Smooth muscle cell (in vitro differentiated cells): ENCODE results near the gene CDC42SE2. TPM values are rescaled to one million over a fixed set of nuclear protein-coding genes. Genes with fewer than 3 reads are reported as not detected.

Source experiments
- DNase-seq: peaks from one replicate; lab custom pipeline; 2025; ENCODE audit not compliant: unreplicated experiment; lab: John Stamatoyannopoulos, UW
- H2AFZ ChIP-seq: fragments of 200-600 bp; sonication (generic); 2 replicates; pipeline ENCODE4 v1.6.0; 2016; ENCODE audit warnings: antibody characterized with exemption, low read depth, mild to moderate bottlenecking
- H3F3A ChIP-seq: fragments of 200-600 bp; sonication (generic); 2 replicates; pipeline ENCODE4 v1.6.0; 2017; ENCODE audit warnings: antibody characterized with exemption, low read depth
- H3K27ac ChIP-seq: fragments of 200-600 bp; sonication (generic); 2 replicates; pipeline ENCODE4 v1.5.1; 2016; ENCODE audit warnings: low read depth, mild to moderate bottlenecking
- H3K27me3 ChIP-seq: fragments of 200-600 bp; sonication (generic); 2 replicates; pipeline ENCODE4 v1.6.1; 2016; ENCODE audit warnings: low read depth, mild to moderate bottlenecking
- H3K36me3 ChIP-seq: fragments of 200-600 bp; sonication (generic); 2 replicates; pipeline ENCODE4 v1.5.1; 2016; ENCODE audit warnings: low read depth
- H3K4me1 ChIP-seq: fragments of 200-600 bp; sonication (generic); 2 replicates; pipeline ENCODE4 v1.5.1; 2016; ENCODE audit warnings: low read depth
- H3K4me2 ChIP-seq: fragments of 200-600 bp; sonication (generic); 2 replicates; pipeline ENCODE4 v1.6.0; 2016; ENCODE audit warnings: mild to moderate bottlenecking
- H3K4me3 ChIP-seq: fragments of 200-600 bp; sonication (generic); 2 replicates; pipeline ENCODE4 v1.5.1; 2016; ENCODE audit warnings: mild to moderate bottlenecking
- H3K79me2 ChIP-seq: fragments of 200-600 bp; sonication (generic); 2 replicates; pipeline ENCODE4 v1.6.0; 2016; ENCODE audit warnings: low read depth, mild to moderate bottlenecking
- H3K9ac ChIP-seq: fragments of 200-600 bp; sonication (generic); 2 replicates; pipeline ENCODE4 v1.6.0; 2016; ENCODE audit warnings: low read depth
- H3K9me3 ChIP-seq: fragments of 200-600 bp; sonication (generic); replicated peaks from 2 replicates; pipeline ENCODE4 v1.5.1; 2016; ENCODE audit warnings: low read depth
- H4K20me1 ChIP-seq: fragments of 200-600 bp; sonication (generic); 2 replicates; pipeline ENCODE4 v1.6.0; 2016; ENCODE audit warnings: low read depth
- WGBS: methylation state at CpG from one replicate; pipeline ENCODE4 v1.1.7; 2016; ENCODE audit warnings: low lambda C conversion rate; 5-methylcytosine and 5-hydroxymethylcytosine counted together
- polyA plus RNA-seq: library from polyadenylated mRNA; unstranded; fragments of >200 nt; fragmentation: Nextera tagmentation; extraction: Ambion mirVana; gene quantifications from 2 replicates; pipeline ENCODE4 v1.2.1, GENCODE V29; 2016
- total RNA-seq: library from RNA; depleted of rRNA; stranded (reverse); fragments of >200 nt; gene quantifications from 2 replicates; pipeline ENCODE4 v1.2.3, GENCODE V29; 2014
- TF ChIP-seq, protein P1 (sequence below): fragments of 200-600 bp; sonication (generic); IDR thresholded peaks from 2 replicates; pipeline ENCODE4 v1.5.1; 2017; ENCODE audit warnings: borderline replicate concordance, mild to moderate bottlenecking, antibody characterized with exemption; ENCODE audit not compliant: insufficient read depth, poor library complexity, severe bottlenecking

The CDC42SE2 gene
- total and polyA plus RNA-seq, 2 experiments from 2014 or later: 12.6 to 24.0 TPM

DNA sequence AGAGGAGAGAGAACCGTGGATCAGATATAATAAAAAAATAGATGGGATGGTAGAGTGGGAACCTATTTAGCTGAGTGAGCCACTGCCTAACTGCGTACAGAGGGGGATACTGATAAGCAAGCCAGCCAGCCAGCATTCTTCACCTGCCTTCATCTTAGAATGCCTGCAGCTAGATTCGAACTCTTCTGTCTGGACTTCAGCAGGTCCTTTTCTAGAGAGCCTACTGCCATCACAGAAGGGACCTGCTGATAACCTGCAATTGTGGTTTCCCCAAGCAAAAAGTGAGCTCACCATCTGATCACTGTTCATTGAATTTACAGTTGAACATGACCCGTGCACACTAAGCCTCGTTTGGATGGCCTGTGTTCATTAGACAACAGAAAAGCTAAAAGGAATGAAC lies 109.4 kb downstream of the CDC42SE2 start:
- no peak for DNase-seq
- TF ChIP-seq, protein P1, sequence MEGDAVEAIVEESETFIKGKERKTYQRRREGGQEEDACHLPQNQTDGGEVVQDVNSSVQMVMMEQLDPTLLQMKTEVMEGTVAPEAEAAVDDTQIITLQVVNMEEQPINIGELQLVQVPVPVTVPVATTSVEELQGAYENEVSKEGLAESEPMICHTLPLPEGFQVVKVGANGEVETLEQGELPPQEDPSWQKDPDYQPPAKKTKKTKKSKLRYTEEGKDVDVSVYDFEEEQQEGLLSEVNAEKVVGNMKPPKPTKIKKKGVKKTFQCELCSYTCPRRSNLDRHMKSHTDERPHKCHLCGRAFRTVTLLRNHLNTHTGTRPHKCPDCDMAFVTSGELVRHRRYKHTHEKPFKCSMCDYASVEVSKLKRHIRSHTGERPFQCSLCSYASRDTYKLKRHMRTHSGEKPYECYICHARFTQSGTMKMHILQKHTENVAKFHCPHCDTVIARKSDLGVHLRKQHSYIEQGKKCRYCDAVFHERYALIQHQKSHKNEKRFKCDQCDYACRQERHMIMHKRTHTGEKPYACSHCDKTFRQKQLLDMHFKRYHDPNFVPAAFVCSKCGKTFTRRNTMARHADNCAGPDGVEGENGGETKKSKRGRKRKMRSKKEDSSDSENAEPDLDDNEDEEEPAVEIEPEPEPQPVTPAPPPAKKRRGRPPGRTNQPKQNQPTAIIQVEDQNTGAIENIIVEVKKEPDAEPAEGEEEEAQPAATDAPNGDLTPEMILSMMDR: no peak
- Histone ChIP-seq H3K27ac (no peak overlapping the region), H3K27me3 (no peaks in the 10 kb centered on the region), H3K9me3 (no peaks in the 10 kb centered on the region), H2AFZ (no peak overlapping the region), H3F3A (no peaks in the 10 kb centered on the region), H3K4me2 (no peak overlapping the region), H3K36me3 (no peaks in the 10 kb centered on the region), H3K4me3 (no peak overlapping the region), H4K20me1 (peaks cover 5% of the 10 kb centered on the region), H3K9ac (no peak overlapping the region), H3K79me2 (peaks cover 20% of the 10 kb centered on the region), H3K4me1 (no peaks in the 10 kb centered on the region)
- WGBS: 87% methylated on average over 5 of the region's 5 CpGs

DNA sequence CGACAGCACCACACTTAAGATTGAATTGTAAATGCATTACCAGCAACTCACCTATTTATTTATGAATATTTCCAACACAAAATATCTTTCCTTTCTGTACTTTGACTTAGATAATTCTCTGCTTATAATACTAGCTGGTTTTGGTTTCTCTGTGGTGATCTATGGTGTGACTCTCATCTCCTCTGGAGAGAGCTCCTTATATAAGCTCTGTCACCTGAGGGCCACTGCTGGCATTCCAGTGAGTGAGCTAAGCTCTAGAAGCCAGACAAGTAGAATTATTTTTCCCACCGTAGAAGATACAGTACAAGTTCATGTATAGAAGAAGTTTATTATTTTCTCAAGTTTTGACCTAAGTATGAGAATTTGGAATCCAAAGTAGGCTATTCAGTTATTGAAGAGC lies 111.5 kb downstream of the CDC42SE2 start:
- Histone ChIP-seq H4K20me1 (peaks cover 5% of the 10 kb centered on the region), H3K27me3 (no peaks in the 10 kb centered on the region), H3K4me3 (no peak overlapping the region), H3K9me3 (no peaks in the 10 kb centered on the region), H3K36me3 (no peaks in the 10 kb centered on the region), H3K9ac (no peak overlapping the region), H3K79me2 (peaks cover 26% of the 10 kb centered on the region), H3F3A (no peaks in the 10 kb centered on the region), H3K27ac (no peak overlapping the region), H2AFZ (no peak overlapping the region), H3K4me1 (no peaks in the 10 kb centered on the region), H3K4me2 (no peak overlapping the region)
- DNase-seq: no peak
- 93% methylated on average over 2 of the region's 2 CpGs for WGBS
- TF ChIP-seq, protein P1: no peak

DNA sequence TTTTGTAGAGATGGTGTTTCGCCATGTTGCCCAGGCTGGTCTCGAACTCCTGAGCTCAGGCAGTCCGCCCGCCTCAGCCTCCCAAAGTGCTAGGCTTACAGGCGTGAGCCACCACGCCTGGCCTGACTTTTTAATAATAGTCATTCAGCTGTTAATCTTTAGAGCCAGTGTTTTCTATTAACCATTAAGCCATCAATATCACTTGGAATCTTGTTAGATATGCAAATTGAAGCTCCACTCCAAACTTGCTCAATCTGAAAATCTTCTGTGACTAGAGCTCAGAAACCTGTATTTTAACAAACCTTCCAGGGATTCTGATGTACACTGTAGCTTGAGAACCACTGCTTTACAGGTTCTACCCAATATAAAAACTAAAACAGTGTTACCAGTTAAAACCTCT lies 113.5 kb downstream of the CDC42SE2 start:
- no peaks in the 10 kb centered on the region for H3K27me3 ChIP-seq
- H3K9ac ChIP-seq: no peak overlapping the region
- H3K36me3 ChIP-seq: no peaks in the 10 kb centered on the region
- H3K4me2 ChIP-seq: peak overlapping the region; percentile 33
- peaks cover 20% of the 10 kb centered on the region for H4K20me1 ChIP-seq
- TF ChIP-seq, protein P1: no peak
- peak overlapping the region; percentile 26 for H3K27ac ChIP-seq
- no peaks in the 10 kb centered on the region for H3K9me3 ChIP-seq
- no peak overlapping the region for H2AFZ ChIP-seq
- no peaks in the 10 kb centered on the region for H3K4me1 ChIP-seq
- WGBS: 95% methylated on average over 6 of the region's 6 CpGs
- DNase-seq: no peak
- no peak overlapping the region for H3K4me3 ChIP-seq
- H3K79me2 ChIP-seq: peaks cover 23% of the 10 kb centered on the region
- no peaks in the 10 kb centered on the region for H3F3A ChIP-seq

DNA sequence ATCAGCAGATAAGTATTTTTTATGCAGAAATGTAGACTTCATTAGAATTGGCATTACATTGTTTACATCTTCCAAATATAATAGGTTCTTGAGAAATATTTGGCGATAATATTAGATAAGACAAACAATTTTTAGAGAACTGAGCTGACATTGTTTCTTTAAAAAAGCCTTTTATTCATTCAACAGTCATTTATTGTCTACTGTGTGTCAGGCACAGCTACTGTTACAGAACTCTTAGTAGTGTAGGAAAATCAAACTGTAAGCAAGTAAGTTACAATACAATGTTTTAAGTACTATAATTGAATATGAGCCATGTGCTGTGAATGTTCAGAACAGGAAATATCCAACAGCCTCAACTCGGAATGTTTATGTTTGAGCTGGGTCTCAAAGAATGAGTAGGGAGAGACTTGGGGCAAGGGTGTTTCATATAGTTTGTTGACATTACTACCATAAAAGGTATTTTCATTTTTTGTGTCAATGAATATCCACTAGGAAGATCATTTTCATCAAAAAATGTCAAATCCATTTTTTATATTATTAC lies 114.0 kb downstream of the CDC42SE2 start:
- peak overlapping the region; percentile 26 for H3K27ac ChIP-seq
- DNase-seq: no peak
- 63% methylated on average over 2 of the region's 2 CpGs for WGBS
- H3K79me2 ChIP-seq: peaks cover 23% of the 10 kb centered on the region
- TF ChIP-seq, protein P1: no peak
- H3K36me3 ChIP-seq: no peaks in the 10 kb centered on the region
- no peaks in the 10 kb centered on the region for H3K4me1 ChIP-seq
- no peak overlapping the region for H2AFZ ChIP-seq
- H4K20me1 ChIP-seq: peaks cover 25% of the 10 kb centered on the region
- H3K27me3 ChIP-seq: no peaks in the 10 kb centered on the region
- H3K4me2 ChIP-seq: peak overlapping the region; percentile 33
- H3F3A ChIP-seq: no peaks in the 10 kb centered on the region
- no peak overlapping the region for H3K9ac ChIP-seq
- H3K4me3 ChIP-seq: no peak overlapping the region
- no peaks in the 10 kb centered on the region for H3K9me3 ChIP-seq
